Measurements from ENCODE around the gene SCAF1.

- TF ChIP-seq, protein P1, sequence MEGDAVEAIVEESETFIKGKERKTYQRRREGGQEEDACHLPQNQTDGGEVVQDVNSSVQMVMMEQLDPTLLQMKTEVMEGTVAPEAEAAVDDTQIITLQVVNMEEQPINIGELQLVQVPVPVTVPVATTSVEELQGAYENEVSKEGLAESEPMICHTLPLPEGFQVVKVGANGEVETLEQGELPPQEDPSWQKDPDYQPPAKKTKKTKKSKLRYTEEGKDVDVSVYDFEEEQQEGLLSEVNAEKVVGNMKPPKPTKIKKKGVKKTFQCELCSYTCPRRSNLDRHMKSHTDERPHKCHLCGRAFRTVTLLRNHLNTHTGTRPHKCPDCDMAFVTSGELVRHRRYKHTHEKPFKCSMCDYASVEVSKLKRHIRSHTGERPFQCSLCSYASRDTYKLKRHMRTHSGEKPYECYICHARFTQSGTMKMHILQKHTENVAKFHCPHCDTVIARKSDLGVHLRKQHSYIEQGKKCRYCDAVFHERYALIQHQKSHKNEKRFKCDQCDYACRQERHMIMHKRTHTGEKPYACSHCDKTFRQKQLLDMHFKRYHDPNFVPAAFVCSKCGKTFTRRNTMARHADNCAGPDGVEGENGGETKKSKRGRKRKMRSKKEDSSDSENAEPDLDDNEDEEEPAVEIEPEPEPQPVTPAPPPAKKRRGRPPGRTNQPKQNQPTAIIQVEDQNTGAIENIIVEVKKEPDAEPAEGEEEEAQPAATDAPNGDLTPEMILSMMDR (IDR thresholded peaks at IDR 0.05) = peak in 2 of 6 experiments; percentile 17 to 42
- TF ChIP-seq POLR2AphosphoS5 (IDR thresholded peaks at IDR 0.05) = peak; percentile 96
- peak in 3 of 4 donors; percentile 86 to 94 (median 88) for TF ChIP-seq POLR2A (IDR thresholded peaks at IDR 0.05)
Measured at GRCh38 chr19:49641688-49642491, at the start of gene SCAF1.

Measured in upper lobe of left lung (tissue), 4 donors.